Cerebellar nuclear complex (tissue), 1 donor: ENCODE measurements around the gene LAMB3.

Experiments used
- DNase-seq, 2 experiments: peaks; one replicate each; lab custom pipeline; 2025; lab: John Stamatoyannopoulos, UW

The LAMB3 gene

GRCh38 chr1:209633335-209633997 is 18.8 kb downstream of the LAMB3 start:
- DNase-seq, result no peak

- DNase-seq, result no peak
These were observed 21.6 kb downstream of the LAMB3 start for GRCh38 chr1:209630383-209631225.

GRCh38 chr1:209629621-209630382 is 22.4 kb downstream of the LAMB3 start:
- no peak for DNase-seq

GRCh38 chr1:209628618-209629299 is 23.5 kb downstream of the LAMB3 start:
- no peak for DNase-seq

- DNase-seq, result peak in 1 of 2 experiments; percentile 20
These were observed 24.5 kb downstream of the LAMB3 start for GRCh38 chr1:209627732-209628196.

GRCh38 chr1:209627027-209627731 is 25.0 kb downstream of the LAMB3 start:
- DNase-seq, result no peak

- no peak for DNase-seq
These were observed 25.7 kb downstream of the LAMB3 start for GRCh38 chr1:209626346-209627026.

- no peak for DNase-seq
These were observed 26.4 kb downstream of the LAMB3 start for GRCh38 chr1:209625791-209626285.

GRCh38 chr1:209624558-209625549 is 27.4 kb downstream of the LAMB3 start:
- DNase-seq, result no peak

- peak in 1 of 2 experiments; percentile 34 for DNase-seq
These were observed 29.1 kb downstream of the LAMB3 start for GRCh38 chr1:209622841-209623829.

- DNase-seq, result no peak
These were observed 30.2 kb downstream of the LAMB3 start for GRCh38 chr1:209621741-209622655.

- no peak for DNase-seq
These were observed 30.9 kb downstream of the LAMB3 start for GRCh38 chr1:209621286-209621685.

- no peak for DNase-seq
These were observed 31.7 kb downstream of the LAMB3 start for GRCh38 chr1:209620487-209620884.

- DNase-seq, result no peak
These were observed 32.3 kb downstream of the LAMB3 start for GRCh38 chr1:209619696-209620486.

GRCh38 chr1:209618756-209619420 is 33.3 kb downstream of the LAMB3 start:
- no peak for DNase-seq
